Stimulated activated CD8-positive, alpha-beta memory T cell treated with anti-CD3 and anti-CD28 coated beads, Interleukin-4, amount 100 ng/mL, for 48 hours (primary cell): ENCODE results near the gene PPP1R16B.
"Not testable (repeated sequence)": the region's sequence is repeated elsewhere in the genome, so short reads cannot be mapped to it uniquely, and the experiment has no call there.

Experiments
- DNase-seq: peaks from one replicate; pipeline ENCODE4 v3.0.0-alpha.2; 2020

PPP1R16B gene

DNA sequence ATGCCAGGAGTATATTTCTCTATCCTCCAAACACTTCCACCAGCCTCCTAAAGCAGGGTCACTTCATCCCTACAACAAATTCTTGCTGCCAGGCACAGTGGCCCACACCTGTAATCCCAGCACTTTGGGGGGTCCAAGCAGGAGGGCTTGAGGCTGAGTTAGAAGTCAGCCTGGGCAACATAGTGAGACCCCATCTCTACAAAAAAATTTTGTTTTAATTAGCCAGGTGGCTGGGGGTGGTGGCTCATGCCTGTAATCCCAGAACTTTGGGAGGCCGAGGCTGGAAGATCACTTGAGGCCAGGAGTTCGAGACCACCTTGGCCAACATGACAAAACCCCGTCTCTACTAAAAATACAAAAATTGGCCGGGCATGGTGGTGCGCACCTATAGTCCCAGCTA lies 11.4 kb upstream of the PPP1R16B start:
- peak; percentile 10 for DNase-seq

DNA sequence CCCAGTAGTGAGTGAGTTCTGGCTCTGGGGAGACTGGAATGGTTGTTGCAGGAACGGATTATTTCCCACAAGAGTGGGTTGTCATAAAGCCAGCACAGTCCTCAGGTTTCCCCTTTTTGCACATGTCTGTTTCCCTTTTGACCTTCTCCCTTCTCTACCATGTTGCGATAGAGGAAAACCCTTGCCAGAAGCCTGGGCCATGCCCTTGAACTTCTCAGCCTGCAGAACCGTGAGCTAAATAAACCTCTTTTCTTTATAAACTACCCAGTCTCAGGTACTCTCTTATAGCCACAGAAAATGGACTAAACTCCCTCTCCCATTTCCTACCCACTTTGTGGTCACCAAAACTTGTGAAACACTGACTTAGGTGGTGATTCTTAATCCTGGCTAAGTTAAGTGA lies 7.2 kb upstream of the PPP1R16B start:
- peak; percentile 5 for DNase-seq

DNA sequence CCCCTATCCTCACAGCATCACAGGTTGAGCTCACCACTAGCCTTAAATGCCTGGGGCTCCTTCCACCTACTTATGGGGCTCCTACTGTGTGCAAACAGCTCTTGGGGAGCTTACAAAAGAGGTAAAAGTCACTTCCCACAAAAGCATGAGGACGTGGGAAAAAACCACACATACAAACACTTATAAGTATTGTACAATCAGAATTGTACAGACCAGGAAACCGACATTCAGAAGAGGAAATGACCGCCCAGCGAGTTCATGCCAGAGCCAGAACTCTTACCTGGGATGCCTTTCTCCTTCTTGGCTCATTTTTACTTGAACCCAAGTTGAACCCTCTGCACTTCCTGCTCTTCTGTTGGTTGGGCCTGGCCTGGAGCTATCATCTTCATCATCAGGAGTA lies 6.3 kb upstream of the PPP1R16B start:
- peak; percentile 18 for DNase-seq

DNA sequence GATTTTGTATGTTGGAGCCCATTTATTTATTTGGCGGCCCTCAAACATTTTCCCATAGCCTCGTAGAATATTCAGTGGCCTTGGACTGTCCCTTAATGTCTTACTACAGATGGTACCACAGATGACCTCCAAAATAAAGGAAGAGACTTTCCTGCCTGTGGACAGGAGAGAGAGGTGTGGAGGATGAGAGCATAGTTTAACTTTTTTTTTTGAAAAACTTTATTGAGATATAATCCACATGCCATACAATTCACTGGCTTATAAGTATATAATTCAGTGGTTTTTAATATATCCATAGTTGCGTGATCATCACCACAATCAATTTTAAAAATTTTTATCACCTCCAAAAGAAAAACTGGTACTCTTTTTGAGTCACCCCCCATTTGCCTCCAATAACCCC lies 4.6 kb upstream of the PPP1R16B start:
- no peak for DNase-seq

DNA sequence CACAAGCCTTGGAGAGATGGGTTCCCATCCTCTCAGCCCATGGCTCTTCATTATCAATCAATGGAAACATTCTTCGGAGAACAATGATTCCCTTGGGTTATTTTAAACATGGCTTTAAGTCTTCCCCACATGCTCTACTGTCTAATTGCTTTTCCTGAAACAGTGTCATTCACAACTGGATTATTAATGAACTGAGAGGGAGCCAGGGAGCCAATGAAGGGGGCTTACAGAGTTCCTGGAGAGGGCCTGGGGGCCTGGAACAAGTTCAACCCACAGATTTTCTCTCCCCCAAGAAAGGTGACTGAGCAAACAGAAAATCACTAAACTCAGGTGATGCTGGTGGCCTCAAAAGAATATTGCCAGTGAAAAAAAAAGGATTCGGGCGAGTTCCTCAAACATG lies 1.3 kb upstream of the PPP1R16B start:
- DNase-seq = no peak

DNA sequence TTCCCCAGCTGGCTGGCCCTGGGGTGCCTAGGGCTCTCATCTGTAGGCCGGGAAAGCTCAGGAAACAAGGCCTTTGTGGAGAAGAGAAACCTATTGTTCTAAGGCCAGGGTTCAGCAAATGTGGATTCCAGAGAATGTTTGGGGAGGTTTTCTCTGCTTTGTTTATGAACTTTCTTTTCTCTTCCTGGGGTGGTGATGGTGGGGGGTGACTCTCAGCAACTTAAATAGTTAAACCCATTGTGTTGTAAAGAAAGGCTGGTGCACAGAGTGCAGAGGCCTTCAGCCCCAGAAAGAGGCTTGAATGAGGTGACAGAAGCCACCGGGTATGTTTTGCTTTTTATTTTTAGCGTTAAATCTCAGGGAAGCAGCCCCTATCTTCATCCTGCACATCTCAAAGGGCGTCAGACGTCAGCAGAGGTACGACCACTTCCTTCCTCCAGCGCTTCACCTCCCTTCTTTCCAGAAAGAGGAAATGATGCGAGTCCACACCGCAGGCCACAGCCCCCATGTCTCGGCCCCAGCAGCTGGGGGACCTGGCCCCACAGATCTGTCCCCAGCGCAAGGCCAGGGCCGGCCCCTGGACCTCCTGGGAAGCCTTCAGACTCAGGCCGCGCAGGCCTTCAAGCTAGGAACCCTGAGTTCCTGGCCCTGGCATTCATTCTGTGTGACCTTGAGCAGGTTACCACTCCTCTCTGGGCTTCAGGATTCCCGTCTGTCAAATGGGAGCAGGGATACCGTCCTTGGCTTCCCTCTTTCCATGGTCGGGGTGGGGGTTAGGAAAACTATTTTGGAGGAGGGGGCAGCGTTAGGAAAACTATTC lies 605 bp upstream of the PPP1R16B start:
- peak; percentile 83 for DNase-seq

DNA sequence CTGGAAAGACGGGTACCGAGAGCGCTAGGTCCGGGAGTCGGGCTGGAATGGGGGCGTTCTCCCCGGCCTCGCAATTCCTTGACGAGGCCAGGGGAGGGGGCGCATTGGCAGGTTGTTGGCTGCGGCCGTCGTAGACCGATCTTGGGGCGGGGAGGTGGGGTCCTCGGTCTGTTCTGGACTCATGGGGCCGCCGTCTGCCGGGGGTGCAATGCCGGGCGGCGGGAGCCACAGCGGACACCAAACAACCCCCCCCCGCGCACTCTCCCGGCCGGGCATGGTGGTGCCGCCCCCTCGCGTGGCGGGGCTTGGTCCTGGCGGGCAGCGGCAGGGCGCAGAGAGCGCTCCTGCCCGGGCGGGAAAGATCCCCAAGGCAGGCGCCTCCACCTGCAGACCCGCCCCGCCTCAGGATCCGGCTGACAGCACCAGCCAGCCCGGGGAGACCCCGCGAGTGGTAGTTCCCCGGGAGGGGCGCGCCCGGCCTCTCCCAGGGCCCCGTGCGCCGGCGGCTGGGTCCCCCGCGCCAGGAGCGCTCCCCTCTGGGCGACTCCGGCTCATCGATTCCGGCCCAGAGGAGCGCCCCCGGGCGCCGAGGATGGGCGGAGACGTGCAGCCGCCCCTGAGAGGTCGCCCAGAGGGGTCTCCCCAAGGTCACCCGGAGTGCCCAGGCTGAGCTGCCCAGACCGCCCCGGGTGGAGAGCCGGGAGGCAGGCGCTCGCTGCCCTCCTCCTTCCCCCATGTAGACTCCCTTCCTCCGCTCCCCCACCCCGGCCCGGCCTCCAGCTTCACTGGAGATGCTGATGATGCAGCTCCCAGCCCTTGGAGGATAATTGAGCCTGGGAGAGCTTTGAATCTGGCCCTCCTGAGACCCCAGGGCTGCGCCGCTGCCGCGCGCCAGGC lies 709 bp downstream of the PPP1R16B start:
- DNase-seq = peak; percentile 58

DNA sequence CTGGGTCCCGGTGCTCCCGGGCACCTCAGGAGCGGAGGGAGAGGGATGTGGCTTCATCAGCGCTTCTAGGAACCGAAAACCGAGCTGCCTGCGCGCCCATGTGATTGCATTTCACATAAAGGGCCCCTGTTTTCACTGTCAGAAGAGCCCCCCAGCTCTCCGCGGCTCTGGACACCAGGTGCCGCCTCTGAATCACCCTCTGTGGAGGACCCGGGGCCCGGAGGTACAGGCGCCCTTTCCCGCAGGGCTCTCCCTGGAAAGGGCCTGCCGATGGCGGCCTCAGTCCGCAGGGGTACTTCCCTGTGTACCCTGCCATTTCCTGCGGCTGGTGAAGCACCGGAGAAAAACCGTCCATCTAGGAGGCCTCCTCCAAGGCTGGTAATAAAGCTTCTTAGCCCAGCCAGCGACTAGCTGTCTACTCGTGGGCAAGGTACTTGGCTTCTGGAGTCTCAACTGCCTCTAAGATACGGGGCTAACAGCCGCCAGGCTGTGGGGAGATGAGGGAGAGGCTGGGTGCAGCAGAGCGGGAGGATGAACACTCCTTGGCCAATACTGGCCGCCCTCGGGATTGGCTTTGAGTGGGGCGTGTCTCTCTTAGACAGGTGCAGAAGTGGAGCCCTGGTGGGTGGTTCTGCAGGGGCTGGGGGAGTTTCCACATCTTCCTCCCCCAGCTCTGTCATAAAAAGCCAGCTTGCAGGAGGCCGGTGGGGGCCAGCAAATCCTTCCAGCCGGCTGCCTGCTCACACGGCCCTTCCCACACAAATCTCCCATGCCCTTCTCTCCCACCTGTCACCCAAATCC lies 1.6 kb downstream of the PPP1R16B start:
- DNase-seq = peak; percentile 57

DNA sequence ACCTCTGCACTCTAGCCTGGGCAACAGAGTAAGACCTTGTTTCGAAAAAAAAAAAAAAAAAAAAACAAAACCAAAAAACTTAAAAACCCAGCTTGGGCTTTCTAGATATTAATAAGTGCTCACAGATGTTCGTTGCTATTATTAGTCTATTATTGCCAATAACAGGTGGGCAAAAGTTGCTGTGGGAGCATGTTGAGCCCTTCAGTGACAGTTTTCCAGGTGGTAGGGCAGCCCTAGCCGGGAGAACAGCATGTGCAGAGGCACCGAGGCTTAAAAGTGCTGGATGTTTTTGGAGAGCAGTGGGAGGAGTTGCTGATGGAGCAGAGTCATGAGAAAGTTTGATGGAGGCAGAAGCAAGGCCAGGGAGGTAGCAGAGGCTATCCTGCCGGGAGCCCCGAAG lies 4.4 kb downstream of the PPP1R16B start:
- DNase-seq = peak; percentile 20

DNA sequence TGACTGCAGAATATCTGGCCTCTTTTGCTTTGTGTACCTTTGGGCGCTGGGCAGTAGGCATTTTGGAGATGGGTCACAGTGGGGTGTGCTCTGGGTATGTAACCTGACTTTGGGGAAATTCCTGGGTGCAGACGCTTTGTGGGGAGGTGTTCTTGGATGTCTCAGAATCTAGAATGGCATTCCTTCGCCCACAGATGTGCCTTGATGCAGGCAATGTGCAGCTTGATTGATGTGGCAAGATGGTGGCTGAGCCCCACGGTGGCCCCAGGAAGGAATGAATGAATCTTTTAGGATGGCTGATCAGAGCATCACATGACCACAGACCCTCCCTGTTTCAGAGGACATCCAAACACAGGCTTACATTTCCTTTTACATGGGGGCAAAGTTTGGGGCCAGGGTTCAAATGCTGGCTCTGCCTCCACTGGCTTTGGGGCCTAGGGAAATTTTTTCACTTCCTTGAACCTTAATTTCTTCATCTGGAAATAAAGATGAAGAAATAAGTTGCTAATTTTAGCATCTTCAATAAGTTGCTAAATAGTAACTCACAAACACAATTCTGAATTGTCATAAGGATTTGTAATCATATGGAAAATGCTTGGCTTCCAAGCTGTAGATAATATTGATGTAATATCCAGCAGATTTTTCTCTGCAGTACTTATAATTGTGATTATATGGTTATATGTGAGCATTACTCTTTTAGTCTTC lies 5.6 kb downstream of the PPP1R16B start:
- peak; percentile 28 for DNase-seq

DNA sequence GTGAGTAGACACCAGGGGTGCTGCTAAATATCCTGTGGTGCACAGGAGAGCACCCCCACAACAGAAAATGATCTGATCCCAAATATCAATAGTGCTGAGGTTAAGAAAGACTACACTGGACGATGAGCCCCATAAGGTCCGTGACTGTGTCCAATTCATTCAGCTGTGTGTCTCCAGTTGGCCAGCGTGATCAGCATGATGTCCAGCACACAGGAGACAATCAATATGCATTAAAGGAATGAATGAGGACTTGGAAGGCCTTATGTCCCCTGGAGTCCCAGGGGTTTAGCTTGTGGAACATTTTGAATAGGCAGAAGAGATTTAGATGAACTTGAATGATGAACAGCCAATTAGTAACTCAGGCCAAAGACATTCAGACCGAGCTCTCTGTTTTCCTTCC lies 6.3 kb downstream of the PPP1R16B start:
- DNase-seq = no peak

DNA sequence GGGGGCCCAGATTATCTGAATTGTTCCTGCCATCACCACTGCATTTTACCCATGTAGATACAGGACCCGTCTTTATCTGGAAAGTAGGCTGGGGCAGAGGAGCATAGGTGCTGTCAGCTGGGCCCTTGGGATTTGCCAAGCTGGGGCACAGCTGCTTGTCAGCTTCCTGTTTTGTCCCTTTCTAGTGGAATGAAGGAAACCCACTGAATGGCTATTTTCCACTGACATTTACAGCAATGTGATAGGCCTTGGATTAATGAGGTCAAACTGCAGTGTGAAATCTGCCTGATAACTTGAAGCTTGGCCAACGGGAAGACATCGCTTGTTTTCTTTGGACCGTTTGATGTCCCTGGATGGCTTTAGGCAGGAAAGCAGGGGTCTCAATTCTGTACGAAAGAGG lies 6.7 kb downstream of the PPP1R16B start:
- DNase-seq = no peak

DNA sequence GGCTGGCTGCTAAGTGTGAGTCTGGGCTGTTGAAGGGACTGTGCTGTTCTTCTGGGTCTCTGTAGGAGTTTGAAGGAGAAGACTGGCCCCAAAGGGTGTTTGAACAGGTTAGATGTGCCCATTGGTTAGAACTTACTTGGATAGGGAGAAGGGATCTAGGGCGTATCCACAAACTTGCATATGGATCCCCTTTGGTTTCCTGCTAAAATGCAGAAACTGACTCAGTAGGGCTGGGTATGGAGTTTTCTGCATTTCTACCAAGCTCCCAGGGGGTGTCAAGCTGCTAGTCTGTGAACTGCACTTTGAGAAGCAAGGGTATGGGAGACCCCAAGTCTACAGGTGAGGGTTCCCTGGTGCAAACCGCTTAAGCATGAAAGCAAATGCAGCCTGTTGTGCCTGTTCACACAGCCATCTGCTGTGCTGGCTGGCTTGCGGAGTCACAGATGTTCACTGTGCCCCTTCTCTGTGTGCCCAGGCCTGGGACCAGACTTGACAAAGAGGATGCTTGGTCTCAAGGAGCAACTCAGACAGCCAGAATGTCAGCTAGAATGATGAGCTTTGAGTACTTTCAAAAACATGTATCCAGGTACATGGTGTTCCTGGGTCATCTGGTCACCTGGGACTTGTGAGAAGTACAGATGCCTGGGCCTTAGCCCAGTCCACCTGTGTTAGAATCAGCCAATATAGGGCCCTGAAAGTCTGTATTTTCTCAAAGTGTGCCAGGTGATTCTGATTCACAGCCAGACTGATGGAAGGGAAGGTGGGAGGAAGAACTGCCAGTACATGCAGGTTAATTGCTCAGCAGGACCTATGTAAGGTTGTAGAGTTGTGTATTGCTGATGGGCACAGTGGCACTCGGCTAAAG lies 7.4 kb downstream of the PPP1R16B start:
- DNase-seq = no peak

DNA sequence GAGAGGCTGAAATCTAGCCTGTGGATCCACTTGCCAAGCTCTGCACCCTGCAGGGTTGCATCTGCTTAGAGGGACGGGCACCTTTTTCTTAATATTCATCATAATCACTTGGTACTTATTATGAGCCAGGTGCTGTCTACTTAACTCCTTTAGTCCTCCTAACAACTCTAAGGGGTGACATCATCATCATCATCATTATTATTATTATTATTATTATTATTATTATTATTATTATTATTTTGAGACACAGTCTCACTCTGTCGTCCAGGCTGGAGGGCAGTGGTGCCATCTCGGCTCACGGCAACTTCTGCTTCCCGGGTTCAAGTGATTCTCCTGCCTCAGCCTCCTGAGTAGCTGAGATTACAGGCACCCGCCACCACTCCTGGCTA lies 8.1 kb downstream of the PPP1R16B start:
- DNase-seq = not testable (repeated sequence)

DNA sequence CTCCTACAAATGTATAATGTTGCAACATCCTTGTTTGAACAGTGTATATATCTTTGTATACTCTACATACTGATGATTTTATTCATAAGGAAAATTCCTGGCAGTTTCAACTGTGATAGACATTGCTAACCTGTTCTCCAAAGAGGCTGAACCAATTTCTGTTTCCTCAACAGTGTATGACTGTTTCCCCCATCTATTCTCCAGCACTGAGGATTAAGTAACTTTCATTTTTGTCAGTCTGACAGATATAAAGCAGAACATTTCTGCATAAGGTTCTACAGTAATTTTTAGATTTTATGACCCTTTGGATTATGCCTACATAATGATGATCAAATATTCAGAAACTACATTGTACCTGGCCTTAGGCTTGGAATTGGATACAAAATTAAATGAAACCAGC lies 9.9 kb downstream of the PPP1R16B start:
- DNase-seq = no peak

DNA sequence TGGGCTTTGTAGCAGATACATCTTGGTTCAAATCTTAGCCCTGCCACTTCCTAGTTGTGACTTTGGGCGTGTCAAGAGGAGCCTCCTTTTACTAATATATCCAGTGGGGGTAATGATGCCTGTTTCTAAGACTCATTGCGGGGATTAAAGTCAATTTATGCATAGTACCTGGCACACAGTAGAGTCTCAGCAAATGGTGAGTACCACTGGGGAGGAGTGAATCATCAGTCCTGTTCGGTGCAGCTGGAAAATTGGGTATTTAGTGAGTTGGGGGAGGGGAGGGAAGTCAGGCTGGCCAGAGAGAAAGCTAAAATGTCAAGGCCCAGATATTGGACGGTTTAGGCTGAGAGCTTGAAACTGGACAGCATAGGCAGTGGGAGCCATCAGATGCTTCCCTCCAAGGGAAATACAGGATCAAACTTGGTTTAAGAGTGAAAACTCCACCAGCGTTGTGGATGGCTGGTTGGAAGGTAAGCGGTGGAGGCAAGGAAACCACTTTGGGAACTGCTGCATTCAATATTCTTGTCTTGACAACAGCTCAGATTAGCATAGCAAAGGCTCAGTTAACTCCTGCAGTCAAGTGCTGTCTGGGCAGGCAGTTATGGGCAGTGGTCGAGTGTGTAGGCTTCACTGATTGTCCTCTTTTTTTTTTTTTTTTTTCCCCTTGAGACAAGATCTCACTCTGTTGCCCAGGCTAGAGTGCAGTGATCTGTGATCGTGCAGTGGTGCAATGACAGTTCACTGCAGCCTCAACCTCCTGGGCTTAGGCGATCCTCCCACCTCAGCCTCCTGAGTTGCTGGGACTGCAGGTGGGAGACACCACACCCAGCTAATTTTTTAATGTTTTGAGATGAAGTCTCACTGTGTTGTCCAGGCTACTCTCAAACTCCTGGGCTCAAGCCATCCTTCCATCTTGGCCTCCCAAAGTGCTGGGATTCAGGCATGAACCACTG lies 12.9 kb downstream of the PPP1R16B start:
- DNase-seq = peak; percentile 23

DNA sequence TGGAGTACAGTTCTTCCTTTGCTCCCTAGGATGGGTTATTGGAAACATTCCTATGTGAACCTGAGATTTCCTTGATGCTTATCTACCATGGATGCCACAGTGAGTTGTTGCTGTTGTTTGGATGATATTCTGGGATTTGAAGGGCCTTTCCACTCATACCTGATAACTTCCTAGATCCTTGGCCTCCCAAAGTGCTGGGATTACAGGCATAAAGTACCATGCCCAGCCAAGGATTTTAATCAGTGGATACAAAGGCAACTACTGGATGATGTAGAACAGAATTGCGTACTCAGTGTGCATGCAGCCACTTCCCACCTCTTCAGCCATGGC lies 20.0 kb downstream of the PPP1R16B start:
- peak; percentile 14 for DNase-seq

DNA sequence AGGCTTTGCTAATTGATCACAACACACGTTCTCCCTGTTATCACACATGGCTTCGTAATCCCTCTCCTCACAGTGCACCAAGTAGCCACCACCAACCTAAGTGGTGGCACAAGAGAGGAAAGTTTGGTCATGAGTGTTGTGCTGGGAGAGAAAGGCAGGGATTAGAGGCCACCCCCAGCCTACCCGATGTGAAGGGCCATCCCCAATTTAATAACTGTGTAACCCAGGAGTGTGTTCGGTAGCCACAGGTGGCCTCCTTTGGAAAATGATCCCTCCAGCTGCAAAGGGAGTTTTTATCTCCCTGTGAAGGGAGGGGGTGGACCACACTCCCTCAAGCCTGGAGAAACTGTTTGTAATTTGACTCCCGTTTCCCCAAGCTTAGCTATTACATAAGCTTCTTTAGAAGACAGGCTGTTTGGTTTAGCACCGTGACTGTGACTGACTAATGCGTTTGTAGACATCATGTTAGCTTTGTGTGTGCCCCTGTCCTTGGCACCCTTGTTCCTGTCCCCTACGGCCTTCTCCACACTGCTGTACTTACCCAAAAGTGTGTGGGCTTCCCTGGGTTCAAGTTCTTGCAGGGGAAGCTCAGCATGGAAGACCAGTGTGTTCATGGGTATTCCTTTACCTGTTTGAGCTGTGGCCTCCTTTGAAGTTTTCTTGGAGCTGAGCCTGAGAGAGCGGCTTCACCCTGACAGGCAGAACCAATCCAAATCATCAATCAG lies 20.6 kb downstream of the PPP1R16B start:
- peak; percentile 21 for DNase-seq

DNA sequence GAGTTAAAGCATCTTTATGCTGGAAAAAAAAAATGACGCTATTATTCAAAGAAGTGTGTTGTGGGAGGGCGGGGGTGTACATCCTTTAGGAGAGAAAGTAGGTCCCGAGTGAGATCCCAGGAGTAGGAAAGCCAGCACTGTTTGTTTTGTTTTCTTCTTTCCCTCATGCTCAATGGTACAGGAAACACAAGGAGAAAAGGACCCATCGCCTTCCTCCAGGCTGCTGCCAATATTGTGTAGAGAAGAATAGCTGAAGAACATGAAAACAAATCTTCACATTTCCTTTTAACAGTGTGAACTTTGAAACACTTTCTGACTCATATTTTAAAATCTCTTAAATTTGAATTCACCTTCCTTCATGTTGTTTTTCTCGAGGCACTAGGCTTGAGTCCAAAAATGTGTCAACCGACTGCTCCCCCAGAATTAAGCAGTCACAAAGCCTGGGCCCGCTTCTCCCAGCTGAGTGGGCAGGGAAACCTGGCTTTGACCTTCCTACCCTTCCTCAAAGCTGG lies 22.3 kb downstream of the PPP1R16B start:
- DNase-seq = peak; percentile 31
